GM18861 (cell line): Measurements from ENCODE around the gene RBCK1.
"Not testable (repeated sequence)": the region's sequence is repeated elsewhere in the genome, so short reads cannot be mapped to it uniquely, and the experiment has no call there.

ENCODE experiments used
- ATAC-seq: cut with Tn5 transposase; IDR thresholded peaks from one replicate; pipeline ENCODE4 v1.9.1; 2021; ENCODE audit not compliant: unreplicated experiment

RBCK1 gene

GRCh38 chr20:375265-375889 lies 32.7 kb upstream of the RBCK1 start:
- ATAC-seq, result no peak

GRCh38 chr20:376089-376488 lies 32.0 kb upstream of the RBCK1 start:
- no peak for ATAC-seq

- ATAC-seq, result no peak
These were observed 31.3 kb upstream of the RBCK1 start for GRCh38 chr20:376750-377149.

GRCh38 chr20:377578-377977 lies 30.5 kb upstream of the RBCK1 start:
- ATAC-seq, result not testable (repeated sequence)

GRCh38 chr20:378961-379336 lies 29.1 kb upstream of the RBCK1 start:
- ATAC-seq, result no peak

GRCh38 chr20:380763-381580 lies 27.1 kb upstream of the RBCK1 start:
- ATAC-seq, result peak; percentile 53

GRCh38 chr20:381581-382290 lies 26.4 kb upstream of the RBCK1 start:
- no peak for ATAC-seq

GRCh38 chr20:382291-383115 lies 25.6 kb upstream of the RBCK1 start:
- ATAC-seq, result no peak

GRCh38 chr20:383889-384288 lies 24.2 kb upstream of the RBCK1 start:
- ATAC-seq, result no peak

- no peak for ATAC-seq
These were observed 23.4 kb upstream of the RBCK1 start for GRCh38 chr20:384723-385122.

- no peak for ATAC-seq
These were observed 22.7 kb upstream of the RBCK1 start for GRCh38 chr20:385448-385847.

GRCh38 chr20:386634-387033 lies 21.5 kb upstream of the RBCK1 start:
- not testable (repeated sequence) for ATAC-seq

GRCh38 chr20:387520-387919 lies 20.6 kb upstream of the RBCK1 start:
- ATAC-seq, result no peak

GRCh38 chr20:388034-388994 lies 19.8 kb upstream of the RBCK1 start:
- ATAC-seq, result no peak

- no peak for ATAC-seq
These were observed 18.9 kb upstream of the RBCK1 start for GRCh38 chr20:389220-389619.

- no peak for ATAC-seq
These were observed 16.9 kb upstream of the RBCK1 start for GRCh38 chr20:391041-391711.

GRCh38 chr20:393296-393695 lies 14.8 kb upstream of the RBCK1 start:
- not testable (repeated sequence) for ATAC-seq

GRCh38 chr20:396252-396618 lies 11.9 kb upstream of the RBCK1 start:
- ATAC-seq, result no peak

- ATAC-seq, result no peak
These were observed 11.3 kb upstream of the RBCK1 start for GRCh38 chr20:396619-397431.
